Suprapubic skin (tissue), 3 donors: Measurements from ENCODE around the gene NF1.

Experiments
- EP300 ChIP-seq: sonication (generic); formaldehyde crosslinking; IDR thresholded peaks from one replicate; pipeline ENCODE4 v1.6.1; 2017; ENCODE audit warnings: antibody characterized with exemption
- POLR2A ChIP-seq, 2 donors: fragments of 450-650 bp; IDR thresholded peaks; one replicate each; pipeline ENCODE4 v1.6.1; 2017; ENCODE audit warnings: antibody characterized with exemption in 2 of 2, mild to moderate bottlenecking in 2 of 2, moderate library complexity in 2 of 2
- TF ChIP-seq, protein P1 (sequence below), 2 donors: fragments of 200-600 bp in 1 of 2; fragments of 450-650 bp in 1 of 2; sonication (generic) in 1 of 2; IDR thresholded peaks; one replicate each; pipeline ENCODE4 v1.5.1; 2016 to 2019; ENCODE audit warnings: antibody characterized with exemption in 2 of 2, mild to moderate bottlenecking in 1 of 2, moderate library complexity in 1 of 2

DNA sequence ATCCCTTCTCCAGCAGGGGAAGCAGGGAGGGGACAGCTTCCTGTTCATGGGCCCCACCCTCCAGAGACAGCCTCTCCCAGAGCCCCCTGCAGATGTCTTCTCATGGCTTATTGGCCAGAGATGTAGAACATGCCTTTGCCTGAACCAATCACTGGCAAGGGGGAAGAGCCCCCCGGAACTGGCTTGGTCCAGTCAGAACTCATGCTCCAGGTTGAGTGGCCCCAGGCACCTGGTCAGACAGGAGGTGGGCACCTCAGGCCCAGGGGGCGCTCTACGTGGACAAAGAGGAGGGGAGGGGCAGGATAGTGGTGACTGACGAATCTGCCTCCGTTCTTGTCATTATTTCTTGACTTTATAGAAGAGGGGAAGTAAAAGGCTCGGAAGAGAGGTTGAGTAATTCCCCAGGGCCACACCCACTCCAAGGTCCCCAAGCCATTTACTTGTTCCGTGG, 320.3 kb downstream of the NF1 start:
- no peak for TF ChIP-seq POLR2A (IDR thresholded peaks at IDR 0.05)
- TF ChIP-seq, protein P1, sequence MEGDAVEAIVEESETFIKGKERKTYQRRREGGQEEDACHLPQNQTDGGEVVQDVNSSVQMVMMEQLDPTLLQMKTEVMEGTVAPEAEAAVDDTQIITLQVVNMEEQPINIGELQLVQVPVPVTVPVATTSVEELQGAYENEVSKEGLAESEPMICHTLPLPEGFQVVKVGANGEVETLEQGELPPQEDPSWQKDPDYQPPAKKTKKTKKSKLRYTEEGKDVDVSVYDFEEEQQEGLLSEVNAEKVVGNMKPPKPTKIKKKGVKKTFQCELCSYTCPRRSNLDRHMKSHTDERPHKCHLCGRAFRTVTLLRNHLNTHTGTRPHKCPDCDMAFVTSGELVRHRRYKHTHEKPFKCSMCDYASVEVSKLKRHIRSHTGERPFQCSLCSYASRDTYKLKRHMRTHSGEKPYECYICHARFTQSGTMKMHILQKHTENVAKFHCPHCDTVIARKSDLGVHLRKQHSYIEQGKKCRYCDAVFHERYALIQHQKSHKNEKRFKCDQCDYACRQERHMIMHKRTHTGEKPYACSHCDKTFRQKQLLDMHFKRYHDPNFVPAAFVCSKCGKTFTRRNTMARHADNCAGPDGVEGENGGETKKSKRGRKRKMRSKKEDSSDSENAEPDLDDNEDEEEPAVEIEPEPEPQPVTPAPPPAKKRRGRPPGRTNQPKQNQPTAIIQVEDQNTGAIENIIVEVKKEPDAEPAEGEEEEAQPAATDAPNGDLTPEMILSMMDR (IDR thresholded peaks at IDR 0.05): no peak
- TF ChIP-seq EP300: no peak
